ENCODE data around the gene FUOM. TPM values are rescaled to one million over a fixed set of nuclear protein-coding genes. Genes with fewer than 3 reads are reported as not detected.
A peak's percentile ranks its signal among the peaks of the same experiment; 100 is the strongest.
"Not testable (repeated sequence)": the region's sequence is repeated elsewhere in the genome, so short reads cannot be mapped to it uniquely, and the experiment has no call there.

Gene FUOM
- total RNA-seq, 1 experiment from 2014 or later = 2.6 TPM

- no peak for DNase-seq (ENCODE audit: low read depth)
These were observed 24.7 kb downstream of the FUOM start for GRCh38 chr10:133332936-133333699.

GRCh38 chr10:133329491-133330202 is 28.2 kb downstream of the FUOM start:
- DNase-seq (ENCODE audit: low read depth) = peak; percentile 69

- no peak for DNase-seq (ENCODE audit: low read depth)
These were observed 29.2 kb downstream of the FUOM start for GRCh38 chr10:133328358-133329343.

GRCh38 chr10:133327651-133328357 is 30.0 kb downstream of the FUOM start:
- peak; percentile 75 for DNase-seq (ENCODE audit: low read depth)

- no peak for DNase-seq (ENCODE audit: low read depth)
These were observed 30.8 kb downstream of the FUOM start for GRCh38 chr10:133326745-133327650.

- no peak for DNase-seq (ENCODE audit: low read depth)
These were observed 31.6 kb downstream of the FUOM start for GRCh38 chr10:133326223-133326551.

- DNase-seq (ENCODE audit: low read depth) = no peak
These were observed 32.2 kb downstream of the FUOM start for GRCh38 chr10:133325440-133326222.

GRCh38 chr10:133324857-133325260 is 33.0 kb downstream of the FUOM start:
- DNase-seq (ENCODE audit: low read depth) = no peak

- peak; percentile 58 for DNase-seq (ENCODE audit: low read depth)
These were observed 33.5 kb downstream of the FUOM start for GRCh38 chr10:133324198-133324792.

GRCh38 chr10:133322064-133322709 is 35.6 kb downstream of the FUOM start:
- DNase-seq (ENCODE audit: low read depth) = not testable (repeated sequence)

- not testable (repeated sequence) for DNase-seq (ENCODE audit: low read depth)
These were observed 36.9 kb downstream of the FUOM start for GRCh38 chr10:133320852-133321422.

- no peak for DNase-seq (ENCODE audit: low read depth)
These were observed 39.2 kb downstream of the FUOM start for GRCh38 chr10:133318494-133319127.

- DNase-seq (ENCODE audit: low read depth) = no peak
These were observed 41.1 kb downstream of the FUOM start for GRCh38 chr10:133316732-133317131.

GRCh38 chr10:133316266-133316665 is 41.6 kb downstream of the FUOM start:
- no peak for DNase-seq (ENCODE audit: low read depth)

- DNase-seq (ENCODE audit: low read depth) = peak; percentile 28
These were observed 42.0 kb downstream of the FUOM start for GRCh38 chr10:133315847-133316246.

- DNase-seq (ENCODE audit: low read depth) = no peak
These were observed 42.9 kb downstream of the FUOM start for GRCh38 chr10:133314911-133315310.

GRCh38 chr10:133313192-133313591 is 44.6 kb downstream of the FUOM start:
- DNase-seq (ENCODE audit: low read depth) = no peak

GRCh38 chr10:133312769-133313145 is 45.1 kb downstream of the FUOM start:
- no peak for DNase-seq (ENCODE audit: low read depth)
